Right ventricle myocardium inferior (tissue), 1 donor: Measurements from ENCODE around the gene CHRNB2. TPM values are rescaled to one million over a fixed set of nuclear protein-coding genes. Genes with fewer than 3 reads are reported as not detected.
A peak's percentile ranks its signal among the peaks of the same experiment; 100 is the strongest.
"Not testable (repeated sequence)": the region's sequence is repeated elsewhere in the genome, so short reads cannot be mapped to it uniquely, and the experiment has no call there.

ENCODE experiments used
- ATAC-seq: fragments of 200-7000 bp; cut with Tn5 transposase; one replicate; pipeline ENCODE4 v1.9.1; 2020; ENCODE audit warnings: mild to moderate bottlenecking, moderate library complexity
- DNase-seq: peaks from one replicate; pipeline ENCODE4 v3.0.0; 2021; ENCODE audit errors: missing footprints
- intact Hi-C: fragments of 100-400 bp; cut with DNase I; formaldehyde crosslinking; loops from one replicate; pipeline ENCODE4 v1.11.0; 2022
- long read RNA-seq: library from polyadenylated mRNA; unstranded; transcript quantifications from one replicate; pipeline ENCODE4 v2.0.0, GENCODE V29; 2021
- total RNA-seq: library from RNA; stranded (reverse); fragmentation: NEBNext Ultra II Directional; extraction: Animal tissue kit (Norgen Biotek cat#: 25700); gene quantifications from one replicate; pipeline ENCODE4 v1.2.1, GENCODE V29; 2021
- donor health status: DM: no; HTN: yes; CAD: no; lungs with severe emphysema.

The CHRNB2 gene
- total RNA-seq, result not detected
- long read RNA-seq, result 0 reads

GRCh38 chr1:154567386-154568156 is at the start of gene CHRNB2:
TSS of gene CHRNB2 (plus strand) at chr1:154567778. CDS start at chr1:154568045, 267 bp downstream.
- intact Hi-C loops, result no loop called here
- ATAC-seq, result peak; percentile 92
- peak; percentile 80 for DNase-seq

- DNase-seq (no peak), ATAC-seq (peak; percentile 67)
- intact Hi-C loops, result no loop called here
Observed at GRCh38 chr1:154519591-154519991, 48.0 kb upstream of the CHRNB2 start.

GRCh38 chr1:154520333-154520732 is 47.2 kb upstream of the CHRNB2 start:
- ATAC-seq, result peak; percentile 82
- intact Hi-C loops, result no loop called here
- no peak for DNase-seq

GRCh38 chr1:154521695-154522094 is 45.9 kb upstream of the CHRNB2 start:
- intact Hi-C loops, result no loop called here
- DNase-seq, result no peak
- ATAC-seq, result no peak

GRCh38 chr1:154524881-154525280 is 42.7 kb upstream of the CHRNB2 start:
- no peak for ATAC-seq
- intact Hi-C loops, result no loop called here
- DNase-seq, result no peak

GRCh38 chr1:154527192-154527591 is 40.4 kb upstream of the CHRNB2 start:
- DNase-seq (no peak), ATAC-seq (no peak)
- intact Hi-C loops, result no loop called here

- DNase-seq (no peak), ATAC-seq (no peak)
- intact Hi-C loops, result no loop called here
Observed at GRCh38 chr1:154529308-154529707, 38.3 kb upstream of the CHRNB2 start.

- ATAC-seq, intact Hi-C loops, DNase-seq: not testable (repeated sequence)
Observed at GRCh38 chr1:154531950-154532349, 35.6 kb upstream of the CHRNB2 start.

- DNase-seq (no peak), ATAC-seq (no peak)
- intact Hi-C loops, result no loop called here
Observed at GRCh38 chr1:154533952-154534844, 33.4 kb upstream of the CHRNB2 start.

GRCh38 chr1:154536570-154536969 is 31.0 kb upstream of the CHRNB2 start:
- intact Hi-C loops, result no loop called here
- DNase-seq (no peak), ATAC-seq (no peak)

GRCh38 chr1:154539486-154540483 is 27.8 kb upstream of the CHRNB2 start:
- DNase-seq (no peak), ATAC-seq (no peak)
- intact Hi-C loops, result no loop called here

- ATAC-seq, result no peak
- DNase-seq, result no peak
- intact Hi-C loops, result no loop called here
Observed at GRCh38 chr1:154541231-154541630, 26.3 kb upstream of the CHRNB2 start.

GRCh38 chr1:154546264-154547063 is 21.1 kb upstream of the CHRNB2 start:
- intact Hi-C loops, result loop anchor here (1.0 kb wide), 1 partner anchor 66 kb away; no protein-coding TSS in a partner anchor
- ATAC-seq (peak; percentile 76), DNase-seq (no peak)

GRCh38 chr1:154547105-154547732 is 20.4 kb upstream of the CHRNB2 start:
- ATAC-seq, result no peak
- intact Hi-C loops, result no loop called here
- DNase-seq, result no peak

- intact Hi-C loops, result no loop called here
- DNase-seq (no peak), ATAC-seq (peak; percentile 67)
Observed at GRCh38 chr1:154548028-154548427, 19.6 kb upstream of the CHRNB2 start.

GRCh38 chr1:154549202-154549770 is 18.3 kb upstream of the CHRNB2 start:
- ATAC-seq (no peak), DNase-seq (no peak)
- intact Hi-C loops, result no loop called here

GRCh38 chr1:154550070-154550469 is 17.5 kb upstream of the CHRNB2 start:
- DNase-seq, result no peak
- ATAC-seq, result no peak
- intact Hi-C loops, result no loop called here
